K562 (cell line): ENCODE results near the gene P3H4. TPM values are rescaled to one million over a fixed set of nuclear protein-coding genes. Genes with fewer than 3 reads are reported as not detected.

ENCODE experiments used
- CBFA2T2 ChIP-seq: fragments of 450-650 bp; conservative IDR thresholded peaks from 2 replicates; pipeline ENCODE4 v1.6.1; 2017; ENCODE audit warnings: mild to moderate bottlenecking
- CBFB ChIP-seq: sonication (generic); formaldehyde crosslinking; IDR thresholded peaks from 2 replicates; pipeline ENCODE4 v1.4.0; 2020; ENCODE audit warnings: mild to moderate bottlenecking, missing genetic modification reagents
- CC2D1A ChIP-seq: fragments of 450-650 bp; IDR thresholded peaks from 2 replicates; pipeline ENCODE4 v1.6.1; 2017; ENCODE audit warnings: mild to moderate bottlenecking
- CEBPB ChIP-seq: fragments of 450-650 bp; IDR thresholded peaks from 2 replicates; pipeline ENCODE4 v1.6.1; 2016; ENCODE audit warnings: missing genetic modification characterization, missing compliant biosample characterization
- CTCFL ChIP-seq: IDR thresholded peaks from 2 replicates; pipeline ENCODE4 v1.6.1; 2011; ENCODE audit warnings: borderline replicate concordance, low read depth, mild to moderate bottlenecking, moderate library complexity, low read length; ENCODE audit not compliant: insufficient read depth, poor library complexity, severe bottlenecking
- DDX20 ChIP-seq: fragments of 450-650 bp; IDR thresholded peaks from 2 replicates; pipeline ENCODE4 v1.6.1; 2016; ENCODE audit warnings: missing genetic modification characterization, low read depth, mild to moderate bottlenecking, missing compliant biosample characterization, moderate library complexity
- HES1 ChIP-seq: fragments of 450-650 bp; IDR thresholded peaks from 2 replicates; pipeline ENCODE4 v1.6.1; 2016; ENCODE audit warnings: low read depth, mild to moderate bottlenecking, moderate library complexity
- JUNB ChIP-seq: fragments of 450-650 bp; formaldehyde crosslinking; conservative IDR thresholded peaks from 2 replicates; pipeline ENCODE4 v1.4.0; 2020; ENCODE audit warnings: mild to moderate bottlenecking
- MTA2 ChIP-seq: fragments of 450-650 bp; IDR thresholded peaks from 2 replicates; pipeline ENCODE4 v1.6.1; 2016; ENCODE audit warnings: low read depth
- MXI1 ChIP-seq: IDR thresholded peaks from 2 replicates; pipeline ENCODE4 v1.6.1; 2011; ENCODE audit warnings: low read depth, mild to moderate bottlenecking, improper control_type of control experiment, low read length
- MYBL2 ChIP-seq, 2 experiments: fragments of 450-650 bp in 1 of 2; sonication (generic) in 1 of 2; formaldehyde crosslinking in 1 of 2; IDR thresholded peaks; 2 replicates each; pipeline versions ENCODE4 v1.6.1 to v1.8.1; 2017 to 2022; ENCODE audit warnings: borderline replicate concordance in 1 of 2, inconsistent platforms in 1 of 2, low read depth in 1 of 2, mild to moderate bottlenecking in 1 of 2, missing genetic modification reagents in 1 of 2, moderate library complexity in 1 of 2
- PURB ChIP-seq: sonication (generic); formaldehyde crosslinking; IDR thresholded peaks from 2 replicates; pipeline ENCODE4 v1.9.0; 2021; ENCODE audit warnings: low read depth, mild to moderate bottlenecking, missing genetic modification reagents
- SIX5 ChIP-seq, 2 experiments: IDR thresholded peaks; 2 replicates each; pipeline ENCODE4 v1.6.1; 2011; ENCODE audit warnings: low read length in 2 of 2, borderline replicate concordance in 1 of 2, low read depth in 1 of 2, mild to moderate bottlenecking in 1 of 2, moderate library complexity in 1 of 2; ENCODE audit not compliant: insufficient read depth in 1 of 2
- STAG1 ChIP-seq: sonication (generic); formaldehyde crosslinking; IDR thresholded peaks from 2 replicates; pipeline ENCODE4 v1.5.0; 2020; ENCODE audit warnings: missing genetic modification reagents, borderline replicate concordance
- STAT5A ChIP-seq: IDR thresholded peaks from 2 replicates; pipeline ENCODE4 v1.6.1; 2012; ENCODE audit warnings: low read length, inconsistent platforms, borderline replicate concordance
- STAT5B ChIP-seq: fragments of 250-450 bp; sonication (Bioruptor Pico); IDR thresholded peaks from 2 replicates; pipeline ENCODE4 v1.8.0; 2021; ENCODE audit warnings: mild to moderate bottlenecking, inconsistent platforms
- ZNF133 ChIP-seq: fragments of 250-450 bp; sonication (Bioruptor Pico); IDR thresholded peaks from 2 replicates; pipeline ENCODE4 v1.4.0; 2020; ENCODE audit warnings: mild to moderate bottlenecking
- ZNF24 ChIP-seq: fragments of 450-650 bp; IDR thresholded peaks from 2 replicates; pipeline ENCODE4 v1.6.1; 2016
- ZNF408 ChIP-seq: fragments of 250-450 bp; sonication (Bioruptor Pico); IDR thresholded peaks from 2 replicates; pipeline ENCODE4 v1.4.0; 2020; ENCODE audit warnings: low read depth, mild to moderate bottlenecking, moderate library complexity
- ZNF583 ChIP-seq: fragments of 250-450 bp; sonication (Bioruptor Pico); IDR thresholded peaks from 2 replicates; pipeline ENCODE4 v1.4.0; 2020
- polyA plus RNA-seq, 8 experiments: library from polyadenylated mRNA; depleted of rRNA in 4 of 8; stranded (reverse) in 5 of 8; unstranded in 3 of 8; fragments of >200 nt; fragmentation: Nextera tagmentation in 2 of 8; fragmentation: Illumina TruSeq in 1 of 8; extraction: Ambion mirVana in 2 of 8; extraction: Trizol in 1 of 8; gene quantifications; 2 replicates each; pipeline versions ENCODE4 v1.2.1 to v1.2.3, GENCODE V29; 2011 to 2014; ENCODE audit warnings: inconsistent platforms in 1 of 8, missing spikeins in 1 of 8
- total RNA-seq, 7 experiments: library from RNA; depleted of rRNA in 6 of 7; stranded (reverse); fragments of >200 nt in 6 of 7; fragmentation: Illumina TruSeq in 2 of 7; extraction: Trizol in 2 of 7; gene quantifications; 2 replicates each; pipeline versions ENCODE4 v1.2.1 to v1.2.3, GENCODE V29; 2011 to 2021; ENCODE audit warnings: low replicate concordance in 1 of 7

The P3H4 gene
- total and polyA plus RNA-seq, 9 of the 15 experiments (the other 6 are each of a cell fraction or from before 2014, with no cell fraction given), result 0.10 to 3.7 (median 1.0) TPM

DNA sequence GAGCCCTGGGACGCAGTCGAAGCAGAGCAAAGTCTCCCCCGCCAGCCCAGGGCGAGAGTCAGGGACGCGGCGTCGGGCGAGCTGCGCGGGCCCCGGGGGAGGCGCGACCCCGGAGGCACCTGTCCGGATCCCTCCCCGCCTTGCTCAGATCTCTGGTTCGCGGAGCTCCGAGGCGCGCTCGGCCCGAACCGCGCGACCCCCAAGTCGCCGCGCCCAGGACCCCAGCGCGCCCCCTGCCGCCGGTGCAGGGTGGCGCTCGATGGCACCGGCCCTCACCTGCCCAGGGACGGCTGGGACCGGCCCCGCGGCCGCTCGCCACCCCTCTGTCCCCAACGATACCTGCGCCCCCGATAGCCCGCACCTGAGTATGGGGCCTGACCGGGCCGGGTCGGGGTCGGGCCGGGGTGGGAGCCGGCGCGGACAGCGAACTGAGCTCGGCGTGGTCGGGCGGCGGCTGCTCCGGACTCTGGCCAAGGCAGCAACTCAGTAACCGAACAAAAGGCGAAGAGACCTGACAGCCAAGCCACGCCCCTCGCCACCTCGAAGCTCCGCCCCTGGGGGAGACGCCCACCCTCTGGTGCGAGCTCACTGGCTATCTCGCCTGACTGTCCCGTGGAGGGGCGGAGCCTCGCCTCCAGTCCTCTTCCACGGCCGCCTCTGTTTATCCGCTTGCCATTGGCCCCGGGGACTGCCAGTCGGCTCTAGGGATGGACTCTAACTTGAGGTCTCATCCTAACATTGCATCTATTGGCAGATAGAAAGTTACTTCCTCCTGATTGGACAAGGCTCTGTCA is 25.3 kb downstream of the P3H4 start, which contains the start of gene JUP (continued):
- TF ChIP-seq MXI1 (no peak), HES1 (no peak), ZNF583 (no peak), CEBPB (tag) (no peak), STAT5B (no peak), STAT5A (no peak), CBFB (CRISPR knock-in tag) (no peak), ZNF408 (CRISPR knock-in tag) (no peak), PURB (CRISPR knock-in tag) (no peak), MYBL2 (IDR thresholded peaks at IDR 0.05; ENCODE audit: low read depth) (no peak), MYBL2 (CRISPR knock-in tag; IDR thresholded peaks at IDR 0.05; ENCODE audit: borderline replicate concordance) (no peak), SIX5 (IDR thresholded peaks at IDR 0.05; ENCODE audit: borderline replicate concordance in 1 of 2, insufficient read depth in 1 of 2, low read depth in 1 of 2, low read length in 2 of 2) (no peak), JUNB (no peak), CC2D1A (peak; percentile 14; the same call in 1 of the 2 replicates), CTCFL (peak; percentile 90), CBFA2T2 (no peak), MTA2 (no peak), ZNF133 (CRISPR knock-in tag) (no peak), DDX20 (tag) (no peak), ZNF24 (peak; percentile 68; the same call in 1 of the 2 replicates), STAG1 (CRISPR knock-in tag) (no peak)
